GM12892 (cell line): ENCODE results near the gene SH2D6.

Source experiments
- POLR2A ChIP-seq: IDR thresholded peaks from 2 replicates; pipeline ENCODE4 v1.6.1; 2011; ENCODE audit warnings: low read depth, low read length, control low read depth
- POLR2AphosphoS5 ChIP-seq: IDR thresholded peaks from 2 replicates; pipeline ENCODE4 v1.6.1; 2011; ENCODE audit warnings: low read depth, low read length, control low read depth

- TF ChIP-seq POLR2AphosphoS5 = no peak
- TF ChIP-seq POLR2A = no peak
These were observed 7.1 kb upstream of the SH2D6 start for GRCh38 chr2:85411405-85411748.
